GM12878 (cell line): ENCODE measurements around the gene PAPLN. TPM values are rescaled to one million over a fixed set of nuclear protein-coding genes. Genes with fewer than 3 reads are reported as not detected.
A peak's percentile ranks its signal among the peaks of the same experiment; 100 is the strongest.

Experiments used
- ATF3 ChIP-seq: IDR thresholded peaks from 2 replicates; pipeline ENCODE4 v1.6.1; 2011; ENCODE audit warnings: low read depth, mild to moderate bottlenecking, low read length, moderate library complexity, borderline replicate concordance; ENCODE audit errors: extremely low read depth
- BMI1 ChIP-seq: fragments of 450-650 bp; IDR thresholded peaks from 2 replicates; pipeline ENCODE4 v1.6.1; 2016; ENCODE audit warnings: mild to moderate bottlenecking, moderate library complexity, borderline replicate concordance
- CEBPB ChIP-seq, 2 experiments: fragments of 150-350 bp in 1 of 2; IDR thresholded peaks; 2 replicates each; pipeline ENCODE4 v1.6.1; 2012 to 2014; ENCODE audit warnings: low read depth in 2 of 2, low read length in 2 of 2, borderline replicate concordance in 1 of 2, inconsistent platforms in 1 of 2
- CTCF ChIP-seq, 3 experiments: IDR thresholded peaks in 2 of 3; conservative IDR thresholded peaks in 1 of 3; 2 replicates each; pipeline ENCODE4 v1.5.1; 2011; ENCODE audit warnings: low read depth in 3 of 3, low read length in 3 of 3, mild to moderate bottlenecking in 3 of 3, control low read depth in 2 of 3, moderate library complexity in 2 of 3, inconsistent platforms in 1 of 3, mixed read lengths in 1 of 3; ENCODE audit not compliant: control insufficient read depth in 2 of 3, insufficient read depth in 1 of 3; ENCODE audit errors: extremely low read depth in 1 of 3
- E2F4 ChIP-seq: IDR thresholded peaks from 2 replicates; pipeline ENCODE4 v1.6.1; 2012; ENCODE audit warnings: low read depth, low read length, improper control_type of control experiment
- EED ChIP-seq: sonication (generic); IDR thresholded peaks from 2 replicates; pipeline ENCODE4 v1.6.1; 2016; ENCODE audit warnings: antibody characterized with exemption, low read depth
- EP300 ChIP-seq, 2 experiments: fragments of 150-350 bp in 1 of 2; IDR thresholded peaks; 2 replicates each; pipeline ENCODE4 v1.6.1; 2011 to 2012; ENCODE audit warnings: low read depth in 2 of 2, low read length in 2 of 2, borderline replicate concordance in 1 of 2, improper control_type of control experiment in 1 of 2, inconsistent platforms in 1 of 2; ENCODE audit not compliant: control insufficient read depth in 1 of 2
- GATAD2B ChIP-seq: fragments of 450-650 bp; conservative IDR thresholded peaks from 2 replicates; pipeline ENCODE4 v1.6.1; 2017; ENCODE audit warnings: low read depth, mild to moderate bottlenecking, moderate library complexity
- HDAC2 ChIP-seq: fragments of 200-600 bp; sonication (generic); IDR thresholded peaks from 2 replicates; pipeline ENCODE4 v1.6.1; 2017
- JUNB ChIP-seq: IDR thresholded peaks from 2 replicates; pipeline ENCODE4 v1.6.1; 2016; ENCODE audit warnings: antibody characterized with exemption, mild to moderate bottlenecking
- KDM1A ChIP-seq: fragments of 200-600 bp; sonication (generic); IDR thresholded peaks from 2 replicates; pipeline ENCODE4 v1.6.1; 2016; ENCODE audit warnings: borderline replicate concordance
- NBN ChIP-seq: fragments of 450-650 bp; IDR thresholded peaks from 2 replicates; pipeline ENCODE4 v1.6.1; 2016
- NR2C2 ChIP-seq: IDR thresholded peaks from 2 replicates; pipeline ENCODE4 v1.6.1; 2011; ENCODE audit warnings: borderline replicate concordance, low read depth; ENCODE audit not compliant: control insufficient read depth, insufficient read length
- NR2F1 ChIP-seq: fragments of 450-650 bp; conservative IDR thresholded peaks from 2 replicates; pipeline ENCODE4 v1.6.1; 2017; ENCODE audit warnings: mild to moderate bottlenecking
- PML ChIP-seq: IDR thresholded peaks from 2 replicates; pipeline ENCODE4 v1.6.1; 2012; ENCODE audit warnings: low read length, inconsistent platforms
- POLR2AphosphoS5 ChIP-seq: IDR thresholded peaks from 2 replicates; pipeline ENCODE4 v1.6.1; 2011; ENCODE audit warnings: mild to moderate bottlenecking, low read length, inconsistent platforms
- RUNX3 ChIP-seq: IDR thresholded peaks from 2 replicates; pipeline ENCODE4 v1.6.1; 2012; ENCODE audit warnings: low read length, inconsistent platforms
- USF1 ChIP-seq: IDR thresholded peaks from 2 replicates; pipeline ENCODE4 v1.6.1; 2011; ENCODE audit warnings: borderline replicate concordance, low read depth, mild to moderate bottlenecking, moderate library complexity, mixed read lengths, low read length; ENCODE audit not compliant: insufficient read depth; ENCODE audit errors: extremely low read length
- ZBED1 ChIP-seq: IDR thresholded peaks from 2 replicates; pipeline ENCODE4 v1.6.1; 2016; ENCODE audit warnings: borderline replicate concordance
- polyA plus RNA-seq, 11 experiments: library from polyadenylated mRNA; depleted of rRNA in 4 of 11; unstranded in 6 of 11; stranded (reverse) in 5 of 11; fragments of >200 nt; fragmentation: Nextera tagmentation in 4 of 11; fragmentation: Illumina TruSeq in 1 of 11; extraction: Ambion mirVana in 4 of 11; extraction: Trizol in 1 of 11; gene quantifications; 1 replicate in 1 of 11; 2 replicates in 10 of 11; pipeline versions ENCODE4 v1.2.1 to v1.2.3, GENCODE V29; 2011 to 2016; ENCODE audit warnings: inconsistent platforms in 2 of 11, missing spikeins in 2 of 11, low read depth in 1 of 11
- total RNA-seq, 4 experiments: library from RNA; depleted of rRNA in 3 of 4; stranded (reverse); fragments of >200 nt in 3 of 4; fragmentation: Illumina TruSeq in 1 of 4; extraction: Trizol in 1 of 4; gene quantifications; 2 replicates each; pipeline versions ENCODE4 v1.2.1 to v1.2.3, GENCODE V29; 2013 to 2021
- TF ChIP-seq, protein P1 (sequence below): IDR thresholded peaks from 2 replicates; pipeline ENCODE4 v1.6.1; 2012; ENCODE audit warnings: mild to moderate bottlenecking, low read depth, low read length
- TF ChIP-seq, protein P2 (sequence below): IDR thresholded peaks from 2 replicates; pipeline ENCODE4 v1.6.1; 2012; ENCODE audit warnings: low read depth, low read length, improper control_type of control experiment
- TF ChIP-seq, protein P3 (sequence below): IDR thresholded peaks from 2 replicates; pipeline ENCODE4 v1.6.1; 2011; ENCODE audit warnings: low read depth, low read length, improper control_type of control experiment, borderline replicate concordance

PAPLN gene
- total and polyA plus RNA-seq, 10 of the 15 experiments (the other 5 are each of a cell fraction or from before 2014, with no cell fraction given) = 1.8 to 19.8 (median 7.4) TPM

- TF ChIP-seq, protein P1, sequence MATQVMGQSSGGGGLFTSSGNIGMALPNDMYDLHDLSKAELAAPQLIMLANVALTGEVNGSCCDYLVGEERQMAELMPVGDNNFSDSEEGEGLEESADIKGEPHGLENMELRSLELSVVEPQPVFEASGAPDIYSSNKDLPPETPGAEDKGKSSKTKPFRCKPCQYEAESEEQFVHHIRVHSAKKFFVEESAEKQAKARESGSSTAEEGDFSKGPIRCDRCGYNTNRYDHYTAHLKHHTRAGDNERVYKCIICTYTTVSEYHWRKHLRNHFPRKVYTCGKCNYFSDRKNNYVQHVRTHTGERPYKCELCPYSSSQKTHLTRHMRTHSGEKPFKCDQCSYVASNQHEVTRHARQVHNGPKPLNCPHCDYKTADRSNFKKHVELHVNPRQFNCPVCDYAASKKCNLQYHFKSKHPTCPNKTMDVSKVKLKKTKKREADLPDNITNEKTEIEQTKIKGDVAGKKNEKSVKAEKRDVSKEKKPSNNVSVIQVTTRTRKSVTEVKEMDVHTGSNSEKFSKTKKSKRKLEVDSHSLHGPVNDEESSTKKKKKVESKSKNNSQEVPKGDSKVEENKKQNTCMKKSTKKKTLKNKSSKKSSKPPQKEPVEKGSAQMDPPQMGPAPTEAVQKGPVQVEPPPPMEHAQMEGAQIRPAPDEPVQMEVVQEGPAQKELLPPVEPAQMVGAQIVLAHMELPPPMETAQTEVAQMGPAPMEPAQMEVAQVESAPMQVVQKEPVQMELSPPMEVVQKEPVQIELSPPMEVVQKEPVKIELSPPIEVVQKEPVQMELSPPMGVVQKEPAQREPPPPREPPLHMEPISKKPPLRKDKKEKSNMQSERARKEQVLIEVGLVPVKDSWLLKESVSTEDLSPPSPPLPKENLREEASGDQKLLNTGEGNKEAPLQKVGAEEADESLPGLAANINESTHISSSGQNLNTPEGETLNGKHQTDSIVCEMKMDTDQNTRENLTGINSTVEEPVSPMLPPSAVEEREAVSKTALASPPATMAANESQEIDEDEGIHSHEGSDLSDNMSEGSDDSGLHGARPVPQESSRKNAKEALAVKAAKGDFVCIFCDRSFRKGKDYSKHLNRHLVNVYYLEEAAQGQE = no peak
- peak; percentile 97 for TF ChIP-seq JUNB
- peak; percentile 39; the same call in 1 of the 2 replicates for TF ChIP-seq NR2F1
- TF ChIP-seq USF1 = no peak
- no peak for TF ChIP-seq NR2C2
- 0 out of 2 replicates have a peak, but pooled peaks have one; percentile 21 for TF ChIP-seq ZBED1
- 0 out of 4 replicates have a peak, but pooled peaks of 1 of the 2 experiments have one; percentile 38 for TF ChIP-seq CEBPB (IDR thresholded peaks at IDR 0.05; ENCODE audit: borderline replicate concordance in 1 of 2, low read depth in 2 of 2, low read length in 2 of 2)
- TF ChIP-seq HDAC2 = no peak
- no peak for TF ChIP-seq POLR2AphosphoS5
- TF ChIP-seq, protein P2, sequence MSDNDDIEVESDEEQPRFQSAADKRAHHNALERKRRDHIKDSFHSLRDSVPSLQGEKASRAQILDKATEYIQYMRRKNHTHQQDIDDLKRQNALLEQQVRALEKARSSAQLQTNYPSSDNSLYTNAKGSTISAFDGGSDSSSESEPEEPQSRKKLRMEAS = no peak
- no peak for TF ChIP-seq ATF3
- TF ChIP-seq BMI1 = peak; percentile 52; the same call in 1 of the 2 replicates
- TF ChIP-seq EP300 (IDR thresholded peaks at IDR 0.05; ENCODE audit: borderline replicate concordance in 1 of 2, control insufficient read depth in 1 of 2, low read depth in 2 of 2, low read length in 2 of 2) = peak; percentile 32 to 89; a peak in 3 of 4 replicates
- TF ChIP-seq E2F4 = no peak
- TF ChIP-seq NBN = no peak
- no peak for TF ChIP-seq KDM1A
- TF ChIP-seq, protein P3, sequence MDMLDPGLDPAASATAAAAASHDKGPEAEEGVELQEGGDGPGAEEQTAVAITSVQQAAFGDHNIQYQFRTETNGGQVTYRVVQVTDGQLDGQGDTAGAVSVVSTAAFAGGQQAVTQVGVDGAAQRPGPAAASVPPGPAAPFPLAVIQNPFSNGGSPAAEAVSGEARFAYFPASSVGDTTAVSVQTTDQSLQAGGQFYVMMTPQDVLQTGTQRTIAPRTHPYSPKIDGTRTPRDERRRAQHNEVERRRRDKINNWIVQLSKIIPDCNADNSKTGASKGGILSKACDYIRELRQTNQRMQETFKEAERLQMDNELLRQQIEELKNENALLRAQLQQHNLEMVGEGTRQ = no peak
- TF ChIP-seq EED = peak; percentile 59
- no peak for TF ChIP-seq GATAD2B
- TF ChIP-seq RUNX3 = peak; percentile 96
- peak; percentile 84 for TF ChIP-seq PML
- no peak for TF ChIP-seq CTCF (IDR thresholded peaks at IDR 0.05 in 2 of 3, conservative IDR thresholded peaks at IDR 0.05 in 1 of 3; ENCODE audit: control insufficient read depth in 2 of 3, extremely low read depth in 1 of 3, insufficient read depth in 1 of 3, low read depth in 3 of 3, low read length in 3 of 3)
Observed at GRCh38 chr14:73290279-73290678, 53.0 kb downstream of the PAPLN start (continued).
